ENCODE data around the gene FRYL.
"Not testable (repeated sequence)": the region's sequence is repeated elsewhere in the genome, so short reads cannot be mapped to it uniquely, and the experiment has no call there.

FRYL gene

DNA sequence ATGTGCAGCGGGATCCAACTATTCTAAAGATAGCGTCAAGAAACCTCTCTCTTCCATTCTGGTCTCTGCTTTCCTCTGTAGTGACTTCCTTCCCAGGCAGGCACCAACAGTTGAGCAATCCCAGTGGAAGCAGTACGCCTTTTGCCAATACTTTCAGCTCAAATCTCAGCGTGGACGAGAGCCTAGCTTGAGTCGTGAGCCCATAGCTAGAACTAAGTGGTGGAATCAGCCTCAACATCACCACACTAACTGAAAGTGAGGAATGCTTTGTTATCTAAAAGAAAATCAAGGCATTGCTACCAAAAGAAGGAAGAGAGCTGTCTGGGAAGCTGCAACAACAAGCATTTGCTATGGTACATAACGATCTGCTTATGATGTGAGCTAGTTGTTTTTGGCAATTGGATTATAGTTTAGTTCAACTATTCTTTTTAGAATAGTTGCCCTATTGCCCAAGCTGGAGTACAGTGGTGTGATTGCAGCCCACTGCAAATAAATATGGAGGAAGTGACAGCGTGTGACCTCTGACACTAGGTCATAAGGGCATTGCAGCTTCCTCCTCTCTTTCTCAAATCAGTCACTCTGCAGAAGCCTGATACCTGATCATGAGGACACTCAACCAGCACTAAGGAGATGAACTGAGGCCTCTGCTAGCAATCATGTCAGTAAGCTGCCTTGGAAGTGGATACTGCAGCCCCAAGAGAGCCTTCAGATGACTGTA lies 24.7 kb upstream of the FRYL start:
- DNase-seq (ENCODE audit: extremely low read depth, low read depth): no peak
- TF ChIP-seq, protein P1, sequence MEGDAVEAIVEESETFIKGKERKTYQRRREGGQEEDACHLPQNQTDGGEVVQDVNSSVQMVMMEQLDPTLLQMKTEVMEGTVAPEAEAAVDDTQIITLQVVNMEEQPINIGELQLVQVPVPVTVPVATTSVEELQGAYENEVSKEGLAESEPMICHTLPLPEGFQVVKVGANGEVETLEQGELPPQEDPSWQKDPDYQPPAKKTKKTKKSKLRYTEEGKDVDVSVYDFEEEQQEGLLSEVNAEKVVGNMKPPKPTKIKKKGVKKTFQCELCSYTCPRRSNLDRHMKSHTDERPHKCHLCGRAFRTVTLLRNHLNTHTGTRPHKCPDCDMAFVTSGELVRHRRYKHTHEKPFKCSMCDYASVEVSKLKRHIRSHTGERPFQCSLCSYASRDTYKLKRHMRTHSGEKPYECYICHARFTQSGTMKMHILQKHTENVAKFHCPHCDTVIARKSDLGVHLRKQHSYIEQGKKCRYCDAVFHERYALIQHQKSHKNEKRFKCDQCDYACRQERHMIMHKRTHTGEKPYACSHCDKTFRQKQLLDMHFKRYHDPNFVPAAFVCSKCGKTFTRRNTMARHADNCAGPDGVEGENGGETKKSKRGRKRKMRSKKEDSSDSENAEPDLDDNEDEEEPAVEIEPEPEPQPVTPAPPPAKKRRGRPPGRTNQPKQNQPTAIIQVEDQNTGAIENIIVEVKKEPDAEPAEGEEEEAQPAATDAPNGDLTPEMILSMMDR (IDR thresholded peaks at IDR 0.05; ENCODE audit: low read depth, low read length): no peak

DNA sequence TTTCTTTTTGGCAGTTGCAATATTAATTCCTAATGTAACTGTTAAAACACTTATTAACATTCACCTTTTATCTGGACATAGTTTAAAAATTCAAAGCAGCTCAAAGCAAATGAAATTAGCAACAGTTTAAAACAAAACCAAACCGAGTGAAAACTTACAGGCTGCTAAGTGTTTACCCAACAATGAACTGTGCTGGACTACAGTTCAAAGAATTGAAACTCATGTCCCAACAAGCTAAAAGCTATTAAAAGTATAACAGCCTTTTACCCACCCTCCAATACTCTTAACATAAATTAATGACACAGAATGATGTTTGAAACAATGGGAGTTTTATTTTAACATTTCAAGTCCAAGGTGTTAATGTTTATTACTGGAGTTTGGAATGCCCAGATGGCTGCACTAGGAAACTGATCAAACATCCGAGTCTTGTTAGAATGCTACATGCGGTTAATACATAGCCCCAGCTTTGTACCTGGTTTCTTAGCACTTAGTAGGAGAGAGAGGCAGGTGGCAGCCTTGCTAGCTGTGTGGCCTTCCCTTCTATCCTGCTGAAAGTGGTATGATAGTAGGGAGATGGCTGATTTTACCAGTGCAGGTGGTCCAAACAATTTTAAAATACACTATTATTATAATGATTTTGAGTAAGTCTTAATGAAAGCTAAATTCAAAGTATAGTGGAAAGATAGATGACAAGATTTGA lies 21.1 kb upstream of the FRYL start:
- TF ChIP-seq, protein P1 (IDR thresholded peaks at IDR 0.05; ENCODE audit: low read depth, low read length): no peak
- DNase-seq (ENCODE audit: extremely low read depth, low read depth): no peak

DNA sequence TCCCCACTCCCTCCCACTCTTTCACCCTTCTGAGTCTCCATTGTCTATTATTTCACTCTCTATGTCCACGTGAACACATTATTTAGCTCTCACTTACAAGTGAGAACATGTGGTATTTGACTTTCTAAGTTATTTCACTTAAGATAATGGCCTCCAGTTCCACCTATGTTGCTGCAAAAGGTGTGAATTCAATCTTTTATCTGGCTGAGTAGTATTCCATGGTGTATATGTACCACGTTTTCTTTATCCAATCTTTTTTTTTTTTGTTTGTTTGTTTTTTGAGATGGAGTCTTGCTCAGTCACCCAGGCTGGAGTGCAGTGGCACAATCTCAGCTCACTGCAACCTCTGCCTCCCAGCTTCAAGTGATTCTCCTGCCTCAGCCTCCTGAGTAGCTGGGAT lies 20.1 kb upstream of the FRYL start:
- DNase-seq (ENCODE audit: extremely low read depth, low read depth): not testable (repeated sequence)

DNA sequence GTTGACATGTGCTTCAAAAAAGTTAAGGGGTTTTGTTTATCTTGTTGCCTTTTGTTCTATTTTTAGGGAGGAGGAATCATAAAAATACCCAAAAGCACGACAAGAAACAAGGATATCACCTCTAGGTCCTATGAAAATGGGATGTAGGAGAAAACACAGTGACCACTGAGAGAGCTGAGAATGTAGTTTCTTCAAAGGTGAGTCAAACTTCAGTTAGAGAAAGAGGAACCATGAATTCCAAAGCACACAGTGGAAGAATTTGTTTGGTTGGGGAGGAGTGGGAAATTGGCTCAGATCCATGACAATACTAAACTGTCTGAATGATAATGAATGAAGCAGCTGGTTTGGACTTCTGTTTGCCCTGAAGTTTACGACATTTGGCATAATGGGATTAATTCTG lies 19.1 kb upstream of the FRYL start:
- no peak for DNase-seq (ENCODE audit: extremely low read depth, low read depth)
- TF ChIP-seq, protein P1 (IDR thresholded peaks at IDR 0.05; ENCODE audit: low read depth, low read length): no peak

DNA sequence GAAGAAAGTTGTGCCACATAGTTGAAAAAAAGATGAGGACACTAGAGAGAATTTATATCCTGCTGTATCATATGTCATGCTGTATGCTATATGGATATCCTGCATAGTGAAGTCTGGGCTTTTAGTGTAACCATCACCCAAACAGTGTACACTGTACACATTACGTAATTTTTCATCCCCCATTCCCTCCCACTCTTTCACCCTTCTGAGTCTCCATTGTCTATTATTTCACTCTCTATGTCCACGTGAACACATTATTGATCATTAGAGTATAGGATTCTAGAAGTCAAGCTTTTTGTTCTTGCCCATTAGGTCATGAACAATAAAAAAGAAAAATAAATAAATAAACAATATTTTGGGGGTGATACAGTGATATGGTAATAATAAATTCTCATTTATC lies 18.0 kb upstream of the FRYL start:
- DNase-seq (ENCODE audit: extremely low read depth, low read depth): no peak
- TF ChIP-seq, protein P1 (IDR thresholded peaks at IDR 0.05; ENCODE audit: low read depth, low read length): no peak

DNA sequence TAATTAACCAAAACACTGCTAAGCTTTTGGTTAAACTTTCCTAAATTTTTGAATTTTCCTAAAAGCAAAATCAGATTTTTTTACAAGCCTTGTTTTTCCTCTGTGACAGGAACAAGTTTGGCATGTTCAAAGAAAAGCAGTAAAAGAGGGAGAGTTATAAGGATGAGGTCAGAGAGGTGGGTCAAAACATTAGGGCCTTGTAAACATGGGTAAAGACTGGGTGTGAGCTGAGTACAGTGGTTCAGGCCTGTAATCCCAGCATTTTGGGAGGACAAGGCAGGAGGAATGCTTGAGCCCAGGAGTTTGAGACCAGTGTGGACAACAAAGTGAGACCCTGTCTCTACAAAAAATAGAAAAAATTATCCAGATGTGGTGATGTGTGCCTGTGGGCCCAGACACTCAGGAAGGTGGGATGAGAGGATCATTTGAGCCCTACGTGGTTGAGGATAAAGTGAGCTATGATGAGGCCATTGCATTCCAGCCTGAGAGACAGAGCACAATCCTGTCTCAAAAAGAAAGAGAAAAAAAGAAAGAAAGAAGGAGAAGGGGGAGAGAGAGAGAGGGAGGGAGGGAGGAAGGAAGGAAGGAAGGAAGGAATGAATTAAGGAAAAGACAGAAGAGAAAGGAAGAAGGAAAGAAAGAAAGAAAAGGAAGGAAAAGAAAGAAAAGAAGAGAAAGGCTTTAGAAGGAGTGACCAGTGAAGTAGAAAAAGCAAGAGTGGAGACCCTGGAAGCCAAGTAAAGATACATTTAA lies 17.0 kb upstream of the FRYL start:
- no peak for DNase-seq (ENCODE audit: extremely low read depth, low read depth)
- TF ChIP-seq, protein P1 (IDR thresholded peaks at IDR 0.05; ENCODE audit: low read depth, low read length): no peak

DNA sequence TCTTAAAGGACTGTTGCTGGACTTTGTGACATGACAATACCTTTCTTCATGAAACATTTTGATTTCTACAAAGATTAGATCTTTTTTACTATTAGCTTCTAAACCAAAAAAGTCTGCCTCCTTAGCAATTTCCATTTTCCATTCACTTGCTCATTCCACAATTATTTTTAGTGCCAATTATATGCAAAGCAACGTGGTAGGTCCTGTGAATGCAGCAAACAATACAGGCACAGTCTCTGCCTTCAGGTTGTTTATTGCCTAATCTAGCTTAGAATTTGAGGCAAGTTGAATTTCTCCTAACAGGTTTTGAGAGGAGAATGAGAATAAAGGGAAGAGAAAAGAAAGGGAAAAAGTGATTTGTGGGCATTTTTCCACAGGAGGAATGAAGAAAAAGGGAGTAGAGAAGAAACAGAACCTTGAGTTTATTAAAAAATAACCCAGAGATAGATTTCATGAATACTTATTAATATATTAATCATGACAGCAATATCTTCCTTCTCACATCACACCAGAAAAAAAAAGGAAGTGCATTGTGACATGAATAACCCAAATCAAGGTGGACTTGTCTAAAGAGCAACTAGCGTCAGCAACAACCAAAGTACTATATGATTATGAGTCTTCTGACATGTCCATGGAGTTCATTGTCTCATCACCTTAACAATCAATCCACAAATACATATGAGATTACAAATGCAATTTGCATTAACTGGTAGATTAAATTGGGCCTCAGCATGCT lies 16.3 kb upstream of the FRYL start:
- DNase-seq (ENCODE audit: extremely low read depth, low read depth): no peak
- TF ChIP-seq, protein P1 (IDR thresholded peaks at IDR 0.05; ENCODE audit: low read depth, low read length): no peak

All from AG09319 (cell line).